ENCODE data around the gene SLC6A1. TPM values are rescaled to one million over a fixed set of nuclear protein-coding genes. Genes with fewer than 3 reads are reported as not detected.

The SLC6A1 gene
- polyA plus RNA-seq, 1 donor = 2.4 TPM

GRCh38 chr3:10970306-10970960, 22.1 kb upstream of the SLC6A1 start:
- DNase-seq (ENCODE audit: low read depth) = no peak

GRCh38 chr3:10972072-10972782, 20.3 kb upstream of the SLC6A1 start:
- no peak for DNase-seq (ENCODE audit: low read depth)

- no peak for DNase-seq (ENCODE audit: low read depth)
These were observed 19.4 kb upstream of the SLC6A1 start for GRCh38 chr3:10973046-10973595.

- no peak for DNase-seq (ENCODE audit: low read depth)
These were observed 18.4 kb upstream of the SLC6A1 start for GRCh38 chr3:10974131-10974530.

- no peak for DNase-seq (ENCODE audit: low read depth)
These were observed 17.7 kb upstream of the SLC6A1 start for GRCh38 chr3:10974746-10975375.

- DNase-seq (ENCODE audit: low read depth) = no peak
These were observed 16.8 kb upstream of the SLC6A1 start for GRCh38 chr3:10975695-10976234.

GRCh38 chr3:10976770-10977169, 15.8 kb upstream of the SLC6A1 start:
- no peak for DNase-seq (ENCODE audit: low read depth)

GRCh38 chr3:10977892-10978510, 14.5 kb upstream of the SLC6A1 start:
- no peak for DNase-seq (ENCODE audit: low read depth)

GRCh38 chr3:10978956-10979355, 13.6 kb upstream of the SLC6A1 start:
- no peak for DNase-seq (ENCODE audit: low read depth)

GRCh38 chr3:10980312-10980711, 12.2 kb upstream of the SLC6A1 start:
- DNase-seq (ENCODE audit: low read depth) = no peak

- no peak for DNase-seq (ENCODE audit: low read depth)
These were observed 11.5 kb upstream of the SLC6A1 start for GRCh38 chr3:10981031-10981430.

GRCh38 chr3:10981961-10982360, 10.6 kb upstream of the SLC6A1 start:
- no peak for DNase-seq (ENCODE audit: low read depth)

- no peak for DNase-seq (ENCODE audit: low read depth)
These were observed 9.8 kb upstream of the SLC6A1 start for GRCh38 chr3:10982782-10983181.

- no peak for DNase-seq (ENCODE audit: low read depth)
These were observed 9.2 kb upstream of the SLC6A1 start for GRCh38 chr3:10983219-10983916.

- no peak for DNase-seq (ENCODE audit: low read depth)
These were observed 8.1 kb upstream of the SLC6A1 start for GRCh38 chr3:10984371-10984896.

GRCh38 chr3:10985181-10985580, 7.4 kb upstream of the SLC6A1 start:
- DNase-seq (ENCODE audit: low read depth) = no peak

- DNase-seq (ENCODE audit: low read depth) = no peak
These were observed 6.0 kb upstream of the SLC6A1 start for GRCh38 chr3:10986592-10986991.

GRCh38 chr3:10988001-10988665, 4.4 kb upstream of the SLC6A1 start:
- no peak for DNase-seq (ENCODE audit: low read depth)

GRCh38 chr3:10988991-10989484, 3.5 kb upstream of the SLC6A1 start:
- DNase-seq (ENCODE audit: low read depth) = no peak

Measured in forelimb muscle (tissue), 1 donor.